ENCODE data around the gene ABCA13.

GRCh38 chr7:48416327-48416908, 245.2 kb downstream of the ABCA13 start:
- TF ChIP-seq CTCF (conservative IDR thresholded peaks at IDR 0.05) = no peak; the same call in 1 of the 2 replicates
- no peak for TF ChIP-seq EZH2 (IDR thresholded peaks at IDR 0.05; ENCODE audit: low read depth)

All from PC-9 (cell line).